HG03196 (cell line): ENCODE results near the gene RPL28.

ENCODE experiments used
- ATAC-seq: cut with Tn5 transposase; IDR thresholded peaks from one replicate; pipeline ENCODE4 v1.9.1; 2021; ENCODE audit not compliant: unreplicated experiment

The RPL28 gene

GRCh38 chr19:55372316-55373081, 13.2 kb upstream of the RPL28 start:
- ATAC-seq = no peak

DNA sequence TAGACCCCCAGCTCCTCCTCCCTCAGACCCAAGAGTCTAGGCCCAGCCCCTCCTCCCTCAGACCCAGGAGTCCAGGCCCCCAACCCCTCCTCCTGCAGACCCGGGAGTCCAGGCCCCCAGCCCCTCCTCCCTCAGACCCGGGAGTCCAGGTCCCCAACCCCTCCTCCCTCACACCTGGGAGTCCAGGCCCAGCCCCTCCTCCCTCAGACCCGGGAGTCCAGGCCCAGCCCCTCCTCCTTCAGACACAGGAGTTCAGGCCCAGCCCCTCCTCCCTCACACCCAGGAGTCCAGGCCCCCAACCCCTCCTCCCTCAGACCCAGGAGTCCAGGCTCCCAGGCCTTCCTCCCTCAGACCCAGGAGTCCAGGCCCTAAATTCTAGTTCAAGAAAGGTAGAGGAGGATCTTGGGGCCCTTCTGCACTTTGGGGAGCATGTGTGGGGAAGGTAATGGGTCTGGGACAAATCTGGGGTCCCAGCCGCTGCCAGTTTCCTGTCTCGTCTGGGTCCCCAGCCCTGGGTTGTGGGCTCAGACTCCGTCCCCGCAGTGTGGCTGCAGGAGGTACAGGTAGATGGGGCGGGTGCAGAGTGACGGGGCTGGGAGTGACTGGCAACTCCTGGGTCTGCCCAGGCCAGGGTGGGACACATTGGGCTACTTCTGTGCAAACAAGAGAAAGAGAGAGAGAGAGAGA, 12.3 kb upstream of the RPL28 start:
- no peak for ATAC-seq

DNA sequence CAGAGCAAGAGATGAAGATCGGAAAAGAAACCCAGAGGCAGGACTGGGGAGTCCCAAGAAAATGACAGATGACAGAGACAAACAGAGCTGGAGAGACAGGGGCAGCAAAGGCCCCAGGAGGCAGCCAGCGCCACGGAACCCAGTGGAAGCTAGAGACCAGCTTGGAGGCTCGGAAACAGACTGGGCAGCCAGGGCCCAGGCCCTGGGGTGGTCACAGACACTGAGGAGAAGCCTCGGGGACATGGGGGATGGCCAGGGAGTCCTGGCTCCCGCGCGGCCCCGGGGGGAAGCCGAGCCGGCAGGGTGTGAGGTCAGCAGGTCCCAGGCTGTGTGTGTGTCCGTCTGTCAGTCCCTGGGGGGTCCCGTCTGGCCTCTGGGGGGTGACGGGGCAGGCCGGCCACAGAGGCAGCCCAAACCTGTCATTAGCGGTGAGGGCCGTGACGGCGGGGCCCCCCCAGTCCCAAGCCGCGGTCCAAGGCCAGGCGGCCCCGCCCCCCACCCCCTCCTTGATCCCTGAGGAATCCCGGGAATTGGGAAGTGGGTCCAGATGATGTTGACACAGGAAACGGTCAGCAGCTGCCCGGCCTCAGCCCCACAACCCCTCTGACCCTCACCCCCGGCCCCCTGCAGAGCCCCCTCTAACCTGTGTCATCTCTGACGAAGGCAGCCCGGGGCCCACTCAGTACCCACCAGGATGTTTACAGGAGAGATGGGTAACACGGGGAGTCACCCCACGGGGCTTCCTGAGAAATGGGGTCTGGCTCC, 11.6 kb upstream of the RPL28 start:
- ATAC-seq = no peak

GRCh38 chr19:55376241-55376933, 9.3 kb upstream of the RPL28 start, which contains the start of gene TMEM190:
TMEM190 (plus strand) TSS chr19:55376826; CDS start chr19:55376854, 28 bp downstream.
- ATAC-seq = no peak

- no peak for ATAC-seq
These were observed 8.2 kb upstream of the RPL28 start for GRCh38 chr19:55377356-55378131.

DNA sequence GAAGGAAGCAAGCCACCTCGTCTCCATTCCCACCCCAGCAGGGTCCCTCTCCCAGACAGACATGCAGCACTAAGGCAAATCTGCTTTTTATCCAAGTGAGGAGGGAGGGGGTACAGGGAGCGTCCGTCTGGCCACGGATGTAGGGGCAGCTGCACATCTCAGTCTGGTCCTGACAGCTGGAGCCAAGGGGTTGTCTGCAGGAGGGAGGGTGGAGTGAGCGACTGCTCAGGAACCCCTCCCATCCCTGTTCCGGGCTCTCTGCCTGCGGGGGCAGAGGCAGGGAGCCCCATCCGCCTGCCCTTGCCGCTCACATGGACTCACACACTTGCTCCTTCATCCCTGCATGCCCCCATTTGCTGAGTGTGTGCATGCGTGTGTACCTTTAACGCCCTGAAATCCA, 6.6 kb upstream of the RPL28 start:
- ATAC-seq = no peak

DNA sequence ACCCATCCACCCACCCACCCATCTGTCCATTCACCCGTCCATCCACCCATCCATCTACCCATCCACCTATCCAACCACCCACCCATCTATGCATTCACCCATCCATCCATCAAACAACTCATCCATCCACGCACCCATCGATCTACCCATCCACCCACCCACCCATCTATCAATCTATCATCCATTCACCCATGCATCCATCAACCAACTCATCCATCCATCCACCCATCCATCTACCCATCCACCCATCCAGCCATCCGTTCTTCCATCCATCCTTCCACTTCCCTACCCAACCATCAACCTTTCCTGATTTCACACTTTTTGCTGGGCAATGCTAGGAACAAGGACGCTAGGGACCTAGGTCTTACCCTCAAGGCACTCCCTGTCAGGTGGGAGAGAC, 3.7 kb upstream of the RPL28 start:
- ATAC-seq = no peak

DNA sequence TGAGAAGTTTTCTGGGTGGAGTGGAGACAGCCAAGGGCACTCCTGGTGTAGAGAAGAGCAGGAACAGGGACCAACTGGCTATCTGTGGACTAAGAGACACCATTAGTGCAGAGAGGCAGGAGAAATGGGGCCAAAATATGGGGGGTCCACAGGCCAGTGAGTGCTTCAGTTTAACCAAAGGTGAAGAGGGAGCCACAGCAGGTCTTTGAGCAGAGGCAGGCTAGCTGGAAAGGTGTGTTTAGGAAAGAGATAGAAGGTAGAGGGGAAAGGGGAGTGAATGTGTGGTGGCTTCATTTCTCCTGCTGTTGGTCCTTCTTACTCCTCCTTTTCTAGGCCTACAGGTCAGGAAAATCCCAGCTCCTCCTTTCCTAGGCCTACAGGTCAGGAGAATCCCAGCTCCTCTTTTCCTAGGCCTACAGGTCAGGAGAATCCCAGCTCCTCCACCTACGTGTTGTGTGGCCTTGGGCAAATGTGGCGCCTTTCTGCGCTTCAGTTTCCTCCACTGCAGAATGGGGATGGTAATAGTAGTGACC, 3.1 kb upstream of the RPL28 start:
- ATAC-seq = no peak

GRCh38 chr19:55383279-55384130, 2.2 kb upstream of the RPL28 start:
- no peak for ATAC-seq

DNA sequence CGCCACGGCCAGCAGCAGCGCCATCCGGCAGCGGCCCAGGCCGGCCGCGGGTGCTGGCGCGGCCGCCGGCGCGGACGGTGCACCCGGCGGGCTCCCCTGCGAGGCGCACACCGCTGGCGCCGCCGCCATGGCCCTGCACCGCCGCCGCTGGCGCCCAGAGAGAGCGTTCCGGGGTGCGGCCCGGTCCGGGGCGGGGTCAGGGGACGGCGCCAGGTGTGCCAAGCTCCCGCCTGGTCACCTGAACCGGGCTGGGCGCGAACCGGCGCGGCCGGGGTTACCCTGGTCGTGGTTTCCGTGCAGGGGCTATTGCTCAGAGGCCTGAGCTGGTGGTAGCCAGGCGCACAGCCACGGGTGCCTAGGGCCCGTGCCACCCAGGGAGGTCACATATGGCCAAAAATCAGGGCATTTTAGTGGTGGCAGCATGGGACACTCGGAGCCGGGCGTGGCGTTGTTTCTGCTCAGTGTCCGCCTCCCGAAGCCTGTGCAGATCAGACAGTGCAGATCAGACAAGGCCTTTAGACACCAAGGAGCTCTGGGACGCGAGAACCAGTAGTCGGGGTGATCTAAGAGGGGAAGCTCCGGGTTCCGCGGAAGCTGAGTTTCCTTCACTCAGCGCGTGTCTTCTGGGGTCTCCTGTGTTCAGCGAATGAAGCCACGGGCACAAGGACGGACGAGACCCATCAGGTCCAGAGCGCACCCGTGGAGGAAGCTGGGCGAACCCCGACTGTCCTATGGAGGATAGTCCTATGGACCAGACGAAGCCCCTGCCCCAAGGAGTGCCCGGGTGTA, 1.4 kb upstream of the RPL28 start, which contains the start of gene TMEM238:
Gene TMEM238, minus strand, starts transcription at position 162 of the 789 bp plus-strand sequence. Its CDS starts 33 bp downstream, at position 129.
- no peak for ATAC-seq

- ATAC-seq = peak; percentile 49
These were observed 610 bp upstream of the RPL28 start for GRCh38 chr19:55384920-55385723.

DNA sequence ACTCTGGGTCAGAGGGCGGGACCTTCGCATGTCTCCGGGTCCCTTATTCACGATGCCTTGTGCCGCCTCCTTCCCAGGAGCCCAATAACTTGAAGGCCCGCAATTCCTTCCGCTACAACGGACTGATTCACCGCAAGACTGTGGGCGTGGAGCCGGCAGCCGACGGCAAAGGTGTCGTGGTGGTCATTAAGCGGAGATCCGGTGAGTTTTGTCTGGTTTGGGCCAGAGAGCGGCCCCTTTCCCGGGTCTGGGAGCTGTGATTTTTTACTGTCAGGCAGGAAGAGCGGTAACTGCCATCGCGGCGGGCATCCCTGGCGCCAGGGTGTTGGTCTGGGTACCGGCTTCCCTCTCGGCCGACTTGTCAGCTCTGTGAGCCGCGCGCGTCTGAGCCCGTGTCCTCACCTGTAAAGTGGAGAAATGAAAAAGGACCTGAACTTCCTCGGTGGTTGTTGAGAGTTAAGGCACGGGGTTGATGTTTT, 800 bp downstream of the RPL28 start:
- no peak for ATAC-seq

- no peak for ATAC-seq
These were observed 2.2 kb downstream of the RPL28 start for GRCh38 chr19:55387736-55388497.

DNA sequence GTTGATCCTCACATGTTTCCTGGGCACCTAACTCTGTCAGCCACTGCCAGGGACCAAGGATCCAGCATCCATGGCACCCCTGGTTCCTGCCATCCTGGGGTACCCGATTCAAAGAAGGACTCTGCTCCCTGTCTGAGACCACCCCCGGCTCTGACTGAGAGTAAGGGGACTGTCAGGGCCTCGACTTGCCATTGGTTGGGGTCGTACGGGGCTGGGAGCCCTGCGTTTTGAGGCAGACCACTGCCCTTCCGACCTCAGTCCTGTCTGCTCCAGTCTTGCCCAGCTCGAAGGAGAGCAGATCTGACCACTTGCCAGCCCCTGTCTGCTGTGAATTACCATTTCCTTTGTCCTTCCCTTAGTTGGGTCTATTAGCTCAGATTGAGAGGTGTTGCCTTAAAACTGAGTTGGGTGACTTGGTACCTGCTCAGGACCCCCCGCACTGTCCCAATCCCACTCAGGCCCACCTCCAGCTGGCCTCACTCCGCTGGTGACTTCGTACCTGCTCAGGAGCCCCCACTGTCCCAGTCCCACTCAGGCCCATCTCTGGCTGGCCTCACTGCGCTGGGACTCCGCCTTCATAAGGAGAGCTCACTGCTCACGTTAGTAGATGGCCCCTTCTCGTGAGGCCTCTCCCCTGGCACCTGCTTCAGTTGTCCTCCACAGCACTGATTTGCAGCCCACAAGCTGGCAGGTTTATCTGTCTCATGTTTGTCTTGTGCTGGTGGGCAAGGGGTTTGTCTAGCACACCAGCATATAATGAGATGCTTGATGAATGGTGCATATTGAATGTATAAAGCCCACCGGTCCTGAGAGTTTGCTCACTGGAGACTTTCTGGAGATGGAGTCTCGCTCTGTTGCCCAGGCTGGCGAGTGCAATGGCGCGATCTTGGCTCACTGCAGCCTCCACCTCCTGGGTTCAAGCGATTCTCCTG, 3.9 kb downstream of the RPL28 start:
- no peak for ATAC-seq

DNA sequence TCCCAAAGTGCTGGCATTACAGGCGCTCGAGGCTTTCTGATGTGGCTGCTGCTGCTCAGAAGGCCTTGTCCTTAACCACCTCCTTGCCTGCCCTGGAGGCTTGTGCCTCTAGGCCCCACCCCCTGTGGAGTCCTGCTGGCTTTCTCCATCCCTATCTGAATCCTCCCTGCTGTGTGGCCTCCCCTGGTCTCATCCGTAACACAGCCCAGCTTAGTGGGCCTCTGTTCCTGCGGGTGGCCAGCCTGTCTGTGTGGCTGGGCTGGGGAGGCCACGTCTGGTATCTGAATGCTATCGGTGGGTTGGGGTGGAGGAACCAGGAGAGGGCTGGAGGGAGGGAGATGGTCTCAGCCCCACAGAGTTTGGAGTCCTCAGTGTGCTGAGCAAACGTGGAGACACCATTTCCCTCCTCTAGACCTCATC, 4.7 kb downstream of the RPL28 start:
- ATAC-seq = no peak
